HEK293 (cell line): Measurements from ENCODE around the gene INO80B.

Experiments used
- CTCF ChIA-PET: fragments of 350-600 bp; formaldehyde crosslinking; extraction: SDS; loops from one replicate; lab custom pipeline; 2021; ENCODE audit warnings: antibody characterized with exemption; lab: Yijun Ruan, JAX
- POLR2A ChIA-PET: fragments of 300-600 bp; formaldehyde crosslinking; extraction: SDS; loops from one replicate; lab custom pipeline; 2020; ENCODE audit warnings: antibody characterized with exemption, inconsistent platforms; lab: Yijun Ruan, JAX
- H3K27ac ChIP-seq: fragments of 200-500 bp; sonication (Bioruptor generic); 2 replicates; pipeline ENCODE4 v1.5.1; 2014; ENCODE audit warnings: low read depth, low read length, control low read depth, inconsistent platforms; ENCODE audit errors: extremely low read depth
- H3K36me3 ChIP-seq, 2 experiments: fragments of 200-500 bp in 1 of 2; sonication (Bioruptor generic) in 1 of 2; 1 replicate in 1 of 2; 2 replicates in 1 of 2; pipeline ENCODE4 v1.5.1; 2014 to 2017; ENCODE audit warnings: inconsistent platforms in 2 of 2, low read length in 2 of 2; ENCODE audit not compliant: control insufficient read depth in 2 of 2, insufficient read depth in 1 of 2
- H3K4me1 ChIP-seq: fragments of 200-500 bp; sonication (Bioruptor generic); 2 replicates; pipeline ENCODE4 v1.5.1; 2014; ENCODE audit warnings: mild to moderate bottlenecking, low read length, inconsistent platforms; ENCODE audit not compliant: control insufficient read depth, insufficient read depth
- H3K4me3 ChIP-seq: 2 replicates; pipeline ENCODE4 v1.5.1; 2011; ENCODE audit warnings: low read depth, mild to moderate bottlenecking, control low read depth, low read length, moderate library complexity
- H3K9me3 ChIP-seq: fragments of 200-500 bp; sonication (Bioruptor generic); 2 replicates; pipeline ENCODE4 v1.5.1; 2014; ENCODE audit warnings: low read depth, low read length, inconsistent platforms; ENCODE audit not compliant: control insufficient read depth, insufficient read depth
- EGR2 ChIP-seq: fragments of 450-650 bp; formaldehyde crosslinking; IDR thresholded peaks from 2 replicates; pipeline ENCODE4 v1.5.1; 2016; ENCODE audit warnings: low read depth, missing biosample characterization, missing genetic modification characterization
- HOXA7 ChIP-seq: sonication (generic); formaldehyde crosslinking; IDR thresholded peaks from 2 replicates; pipeline ENCODE4 v1.8.1; 2022; ENCODE audit warnings: missing genetic modification reagents, borderline replicate concordance
- HOXC10 ChIP-seq: sonication (generic); formaldehyde crosslinking; IDR thresholded peaks from 2 replicates; pipeline ENCODE4 v1.8.1; 2023; ENCODE audit warnings: mild to moderate bottlenecking, missing genetic modification reagents
- IKZF3 ChIP-seq: fragments of 450-650 bp; IDR thresholded peaks from 2 replicates; pipeline ENCODE4 v1.5.0; 2018; ENCODE audit warnings: missing biosample characterization, mild to moderate bottlenecking, missing genetic modification characterization, moderate library complexity
- KLF16 ChIP-seq: fragments of 450-650 bp; formaldehyde crosslinking; IDR thresholded peaks from 2 replicates; pipeline ENCODE4 v1.5.1; 2017; ENCODE audit warnings: missing biosample characterization, missing genetic modification characterization
- OSR2 ChIP-seq: fragments of 450-650 bp; formaldehyde crosslinking; IDR thresholded peaks from 2 replicates; pipeline ENCODE4 v1.5.1; 2016; ENCODE audit warnings: missing biosample characterization, missing genetic modification characterization
- OVOL3 ChIP-seq: fragments of 450-650 bp; formaldehyde crosslinking; IDR thresholded peaks from 2 replicates; pipeline ENCODE4 v1.5.1; 2016; ENCODE audit warnings: missing biosample characterization, missing genetic modification characterization
- SCRT2 ChIP-seq: fragments of 450-650 bp; formaldehyde crosslinking; IDR thresholded peaks from 2 replicates; pipeline ENCODE4 v1.5.1; 2016; ENCODE audit warnings: missing biosample characterization, missing genetic modification characterization
- SP2 ChIP-seq: fragments of 450-650 bp; formaldehyde crosslinking; IDR thresholded peaks from 2 replicates; pipeline ENCODE4 v1.5.1; 2016; ENCODE audit warnings: missing biosample characterization, missing genetic modification characterization
- ZFP3 ChIP-seq: fragments of 450-650 bp; formaldehyde crosslinking; IDR thresholded peaks from 2 replicates; pipeline ENCODE4 v1.5.1; 2016; ENCODE audit warnings: low read depth, missing biosample characterization, missing genetic modification characterization
- ZNF121 ChIP-seq: fragments of 450-650 bp; formaldehyde crosslinking; IDR thresholded peaks from 2 replicates; pipeline ENCODE4 v1.5.1; 2016; ENCODE audit warnings: missing biosample characterization, missing genetic modification characterization
- ZNF138 ChIP-seq: fragments of 450-650 bp; formaldehyde crosslinking; IDR thresholded peaks from 2 replicates; pipeline ENCODE4 v1.5.1; 2016; ENCODE audit warnings: missing biosample characterization, missing genetic modification characterization, borderline replicate concordance
- ZNF155 ChIP-seq: fragments of 450-650 bp; formaldehyde crosslinking; IDR thresholded peaks from 2 replicates; pipeline ENCODE4 v1.5.1; 2016; ENCODE audit warnings: missing biosample characterization, missing genetic modification characterization
- ZNF37A ChIP-seq: fragments of 450-650 bp; IDR thresholded peaks from 2 replicates; pipeline ENCODE4 v1.5.1; 2018; ENCODE audit warnings: missing biosample characterization, missing genetic modification characterization
- ZNF521 ChIP-seq: fragments of 450-650 bp; formaldehyde crosslinking; IDR thresholded peaks from 2 replicates; pipeline ENCODE4 v1.5.1; 2017; ENCODE audit warnings: missing biosample characterization, mild to moderate bottlenecking, missing genetic modification characterization
- ZNF580 ChIP-seq: fragments of 450-650 bp; formaldehyde crosslinking; IDR thresholded peaks from 2 replicates; pipeline ENCODE4 v1.5.1; 2016; ENCODE audit warnings: missing biosample characterization, missing genetic modification characterization
- ZNF624 ChIP-seq: fragments of 450-650 bp; formaldehyde crosslinking; IDR thresholded peaks from 2 replicates; pipeline ENCODE4 v1.5.1; 2017; ENCODE audit warnings: missing biosample characterization, missing genetic modification characterization
- ZNF677 ChIP-seq: fragments of 450-650 bp; IDR thresholded peaks from 2 replicates; pipeline ENCODE4 v1.5.0; 2018; ENCODE audit warnings: missing biosample characterization, mild to moderate bottlenecking, missing genetic modification characterization, moderate library complexity
- ZNF707 ChIP-seq: fragments of 450-650 bp; formaldehyde crosslinking; IDR thresholded peaks from 2 replicates; pipeline ENCODE4 v1.5.1; 2016; ENCODE audit warnings: missing biosample characterization, missing genetic modification characterization
- ZNF830 ChIP-seq: fragments of 450-650 bp; IDR thresholded peaks from 2 replicates; pipeline ENCODE4 v1.5.0; 2018; ENCODE audit warnings: missing biosample characterization, missing genetic modification characterization, low read depth, mild to moderate bottlenecking, moderate library complexity
- ZSCAN5A ChIP-seq: fragments of 450-650 bp; formaldehyde crosslinking; IDR thresholded peaks from 2 replicates; pipeline ENCODE4 v1.5.1; 2016; ENCODE audit warnings: missing biosample characterization, missing genetic modification characterization
- ZXDB ChIP-seq: fragments of 450-650 bp; formaldehyde crosslinking; IDR thresholded peaks from 2 replicates; pipeline ENCODE4 v1.5.1; 2016; ENCODE audit warnings: missing biosample characterization, missing genetic modification characterization
- TF ChIP-seq, protein P1 (sequence below): fragments of 450-650 bp; formaldehyde crosslinking; IDR thresholded peaks from 2 replicates; pipeline ENCODE4 v1.5.1; 2016; ENCODE audit warnings: missing biosample characterization, missing genetic modification characterization
- TF ChIP-seq, protein P2 (sequence below): fragments of 450-650 bp; formaldehyde crosslinking; IDR thresholded peaks from 2 replicates; pipeline ENCODE4 v1.5.1; 2017; ENCODE audit warnings: missing biosample characterization, missing genetic modification characterization
- TF ChIP-seq, protein P3 (sequence below): fragments of 450-650 bp; formaldehyde crosslinking; IDR thresholded peaks from 2 replicates; pipeline ENCODE4 v1.5.1; 2016; ENCODE audit warnings: missing biosample characterization, missing genetic modification characterization
- TF ChIP-seq, protein P4 (sequence below): fragments of 450-650 bp; formaldehyde crosslinking; IDR thresholded peaks from 2 replicates; pipeline ENCODE4 v1.5.1; 2017; ENCODE audit warnings: missing biosample characterization, missing genetic modification characterization

The INO80B gene

GRCh38 chr2:74472086-74472944 is 17.4 kb downstream of the INO80B start, which contains the start of gene MRPL53:
Gene MRPL53 (minus strand): TSS chr2:74472680. CDS start chr2:74472660, 20 bp downstream.
- Histone ChIP-seq H3K9me3 (no peaks in the 10 kb centered on the region), H3K4me1 (0 out of 2 replicates have a peak, but pooled peaks cover 2% of the 10 kb centered on the region), H3K36me3 (peaks cover 18 to 31% of the 10 kb centered on the region in 2 experiments; a peak in 2 of 3 replicates), H3K4me3 (peak within 1 kb of the TSS; percentile 55), H3K27ac (peak within 1 kb of the TSS; percentile 87)
- CTCF ChIA-PET = interaction anchor here (0.8 to 1.5 kb wide), 4 partner anchors 10 to 195 kb away, joined by 3 to 14 read pairs (median 3); partner anchors contain the start of genes CCDC142, INO80B and TTC31
- POLR2A ChIA-PET = interaction anchor here (0.9 to 4.0 kb wide), 9 partner anchors 9 to 118 kb away, joined by 3 to 44 read pairs (median 5); partner anchors contain the start of genes AUP1, CCDC142, HTRA2 and INO80B
- TF ChIP-seq EGR2 (tag by site-specific recombination) (peak; percentile 49), HOXA7 (CRISPR knock-in tag) (peak; percentile 86; the same call in 1 of the 2 replicates), ZNF521 (no peak), ZNF138 (no peak), ZNF624 (tag by site-specific recombination) (no peak), ZNF830 (tag by site-specific recombination) (no peak), HOXC10 (0 out of 2 replicates have a peak, but pooled peaks have one; percentile 59), ZXDB (tag by site-specific recombination) (peak; percentile 74), IKZF3 (no peak), ZNF121 (no peak), ZNF155 (tag by site-specific recombination) (no peak), KLF16 (no peak), ZNF707 (tag by site-specific recombination) (no peak), SP2 (tag by site-specific recombination) (peak; percentile 90), ZNF580 (tag by site-specific recombination) (peak; percentile 66; the same call in 1 of the 2 replicates), ZNF677 (tag by site-specific recombination) (no peak), ZFP3 (tag by site-specific recombination) (no peak), ZNF37A (no peak), ZSCAN5A (0 out of 2 replicates have a peak, but pooled peaks have one; percentile 12), OVOL3 (peak; percentile 54), SCRT2 (tag by site-specific recombination) (peak; percentile 77; the same call in 1 of the 2 replicates), OSR2 (tag by site-specific recombination) (0 out of 2 replicates have a peak, but pooled peaks have one; percentile 13)
- TF ChIP-seq, protein P1, sequence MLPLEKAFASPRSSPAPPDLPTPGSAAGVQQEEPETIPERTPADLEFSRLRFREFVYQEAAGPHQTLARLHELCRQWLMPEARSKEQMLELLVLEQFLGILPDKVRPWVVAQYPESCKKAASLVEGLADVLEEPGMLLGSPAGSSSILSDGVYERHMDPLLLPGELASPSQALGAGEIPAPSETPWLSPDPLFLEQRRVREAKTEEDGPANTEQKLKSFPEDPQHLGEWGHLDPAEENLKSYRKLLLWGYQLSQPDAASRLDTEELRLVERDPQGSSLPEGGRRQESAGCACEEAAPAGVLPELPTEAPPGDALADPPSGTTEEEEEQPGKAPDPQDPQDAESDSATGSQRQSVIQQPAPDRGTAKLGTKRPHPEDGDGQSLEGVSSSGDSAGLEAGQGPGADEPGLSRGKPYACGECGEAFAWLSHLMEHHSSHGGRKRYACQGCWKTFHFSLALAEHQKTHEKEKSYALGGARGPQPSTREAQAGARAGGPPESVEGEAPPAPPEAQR (tag by site-specific recombination) = no peak
- TF ChIP-seq, protein P2, sequence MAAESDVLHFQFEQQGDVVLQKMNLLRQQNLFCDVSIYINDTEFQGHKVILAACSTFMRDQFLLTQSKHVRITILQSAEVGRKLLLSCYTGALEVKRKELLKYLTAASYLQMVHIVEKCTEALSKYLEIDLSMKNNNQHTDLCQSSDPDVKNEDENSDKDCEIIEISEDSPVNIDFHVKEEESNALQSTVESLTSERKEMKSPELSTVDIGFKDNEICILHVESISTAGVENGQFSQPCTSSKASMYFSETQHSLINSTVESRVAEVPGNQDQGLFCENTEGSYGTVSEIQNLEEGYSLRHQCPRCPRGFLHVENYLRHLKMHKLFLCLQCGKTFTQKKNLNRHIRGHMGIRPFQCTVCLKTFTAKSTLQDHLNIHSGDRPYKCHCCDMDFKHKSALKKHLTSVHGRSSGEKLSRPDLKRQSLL (tag by site-specific recombination) = no peak
- TF ChIP-seq, protein P3, sequence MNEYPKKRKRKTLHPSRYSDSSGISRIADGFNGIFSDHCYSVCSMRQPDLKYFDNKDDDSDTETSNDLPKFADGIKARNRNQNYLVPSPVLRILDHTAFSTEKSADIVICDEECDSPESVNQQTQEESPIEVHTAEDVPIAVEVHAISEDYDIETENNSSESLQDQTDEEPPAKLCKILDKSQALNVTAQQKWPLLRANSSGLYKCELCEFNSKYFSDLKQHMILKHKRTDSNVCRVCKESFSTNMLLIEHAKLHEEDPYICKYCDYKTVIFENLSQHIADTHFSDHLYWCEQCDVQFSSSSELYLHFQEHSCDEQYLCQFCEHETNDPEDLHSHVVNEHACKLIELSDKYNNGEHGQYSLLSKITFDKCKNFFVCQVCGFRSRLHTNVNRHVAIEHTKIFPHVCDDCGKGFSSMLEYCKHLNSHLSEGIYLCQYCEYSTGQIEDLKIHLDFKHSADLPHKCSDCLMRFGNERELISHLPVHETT (tag by site-specific recombination) = no peak; the same call in none of the 2 replicates
- TF ChIP-seq, protein P4, sequence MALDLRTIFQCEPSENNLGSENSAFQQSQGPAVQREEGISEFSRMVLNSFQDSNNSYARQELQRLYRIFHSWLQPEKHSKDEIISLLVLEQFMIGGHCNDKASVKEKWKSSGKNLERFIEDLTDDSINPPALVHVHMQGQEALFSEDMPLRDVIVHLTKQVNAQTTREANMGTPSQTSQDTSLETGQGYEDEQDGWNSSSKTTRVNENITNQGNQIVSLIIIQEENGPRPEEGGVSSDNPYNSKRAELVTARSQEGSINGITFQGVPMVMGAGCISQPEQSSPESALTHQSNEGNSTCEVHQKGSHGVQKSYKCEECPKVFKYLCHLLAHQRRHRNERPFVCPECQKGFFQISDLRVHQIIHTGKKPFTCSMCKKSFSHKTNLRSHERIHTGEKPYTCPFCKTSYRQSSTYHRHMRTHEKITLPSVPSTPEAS = peak; percentile 39; the same call in 1 of the 2 replicates
